Endodermal cell (in vitro differentiated cells): ENCODE results near the gene TRPM4. TPM values are rescaled to one million over a fixed set of nuclear protein-coding genes. Genes with fewer than 3 reads are reported as not detected.

Experiments used
- DNase-seq: peaks from one replicate; pipeline ENCODE4 v3.0.0-alpha.2; 2017
- H3K27ac ChIP-seq: 2 replicates; pipeline ENCODE4 v1.5.1; 2013; ENCODE audit warnings: mild to moderate bottlenecking, low read depth, low read length, moderate library complexity
- H3K27me3 ChIP-seq: 2 replicates; pipeline ENCODE4 v1.6.1; 2013; ENCODE audit warnings: mild to moderate bottlenecking, low read length, moderate library complexity; ENCODE audit not compliant: insufficient read depth, control insufficient read depth, poor library complexity, severe bottlenecking
- H3K36me3 ChIP-seq: 2 replicates; pipeline ENCODE4 v1.7.0; 2013; ENCODE audit warnings: mild to moderate bottlenecking, low read length, moderate library complexity; ENCODE audit not compliant: control insufficient read depth, insufficient read depth
- H3K4me1 ChIP-seq: one replicate; pipeline ENCODE4 v1.7.0; 2013; ENCODE audit warnings: low read length; ENCODE audit not compliant: control insufficient read depth, insufficient read depth
- H3K4me3 ChIP-seq: 2 replicates; pipeline ENCODE4 v1.5.1; 2013; ENCODE audit warnings: mild to moderate bottlenecking, low read length, moderate library complexity
- H3K9ac ChIP-seq: 2 replicates; pipeline ENCODE4 v1.6.1; 2013; ENCODE audit warnings: mild to moderate bottlenecking, low read length, moderate library complexity; ENCODE audit not compliant: poor library complexity, severe bottlenecking; ENCODE audit errors: extremely low read depth
- H3K9me3 ChIP-seq: 2 replicates; pipeline ENCODE4 v1.6.1; 2013; ENCODE audit warnings: mild to moderate bottlenecking, low read length, moderate library complexity; ENCODE audit not compliant: control insufficient read depth
- H3K27ac Mint-ChIP-seq: 2 replicates; pipeline ENCODE4 v1.8.0; 2020; ENCODE audit warnings: mixed read lengths
- H3K27me3 Mint-ChIP-seq: 2 replicates; pipeline ENCODE4 v1.8.0; 2021; ENCODE audit warnings: mild to moderate bottlenecking, mixed read lengths; ENCODE audit not compliant: insufficient read depth
- H3K36me3 Mint-ChIP-seq: 2 replicates; pipeline ENCODE4 v1.8.0; 2020; ENCODE audit warnings: low read depth, mixed read lengths
- H3K4me1 Mint-ChIP-seq: 2 replicates; pipeline ENCODE4 v1.8.0; 2020; ENCODE audit warnings: mixed read lengths
- H3K4me3 Mint-ChIP-seq: 2 replicates; pipeline ENCODE4 v1.8.0; 2020; ENCODE audit warnings: mild to moderate bottlenecking, moderate library complexity, mixed read lengths
- H3K9me3 Mint-ChIP-seq: 2 replicates; pipeline ENCODE4 v1.8.0; 2020; ENCODE audit warnings: mild to moderate bottlenecking, mixed read lengths
- CTCF ChIP-seq: fragments of 200-600 bp; sonication (generic); conservative IDR thresholded peaks from 2 replicates; pipeline ENCODE4 v1.5.0; 2021; ENCODE audit warnings: antibody characterized with exemption, mild to moderate bottlenecking
- WGBS, 2 experiments: methylation state at CpG; one replicate each; pipeline versions ENCODE4 v1.1.5 to v1.1.7; 2013; ENCODE audit warnings: missing lambda C conversion rate in 2 of 2, mixed read lengths in 1 of 2; ENCODE audit not compliant: insufficient coverage in 1 of 2, insufficient read length in 1 of 2; 5-methylcytosine and 5-hydroxymethylcytosine counted together
- total RNA-seq, 2 donors: library from RNA; stranded (reverse); fragmentation: NEBNext Ultra II Directional in 1 of 2; extraction: Animal tissue kit (Norgen Biotek cat#: 25700) in 1 of 2; gene quantifications; 2 replicates in 1 of 2; 3 replicates in 1 of 2; pipeline ENCODE4 v1.2.1, GENCODE V29; 2021

The TRPM4 gene
- total RNA-seq, 2 donors from 2014 or later: 22.0 to 33.3 TPM

- no peak overlapping the region for H3K9ac ChIP-seq
- Mint-ChIP-seq H3K27me3 (peaks cover 8% of the 10 kb centered on the region), H3K4me3 (no peak overlapping the region), H3K36me3 (peaks cover 12% of the 10 kb centered on the region), H3K27ac (no peak overlapping the region), H3K4me1 (no peaks in the 10 kb centered on the region), H3K9me3 (no peaks in the 10 kb centered on the region)
- no peaks in the 10 kb centered on the region for H3K4me1 ChIP-seq
- DNase-seq: no peak
- WGBS, 2 experiments: 84 to 86% methylated on average over 5 to 25 of the region's 25 CpGs
- no peaks in the 10 kb centered on the region for H3K9me3 ChIP-seq
- peaks cover 10% of the 10 kb centered on the region for H3K36me3 ChIP-seq
- TF ChIP-seq CTCF: no peak
- H3K27me3 ChIP-seq: no peaks in the 10 kb centered on the region
- no peak overlapping the region for H3K27ac ChIP-seq
- no peak overlapping the region for H3K4me3 ChIP-seq
Observed at GRCh38 chr19:49167857-49168409, 10.3 kb downstream of the TRPM4 start.

GRCh38 chr19:49168421-49168820 is 10.8 kb downstream of the TRPM4 start:
- H3K4me3 Mint-ChIP-seq: no peak overlapping the region

GRCh38 chr19:49173198-49173597 is 15.6 kb downstream of the TRPM4 start:
- Histone ChIP-seq H3K9me3 (no peaks in the 10 kb centered on the region), H3K27me3 (no peaks in the 10 kb centered on the region), H3K36me3 (peaks cover 18% of the 10 kb centered on the region), H3K27ac (no peak overlapping the region), H3K9ac (no peak overlapping the region), H3K4me1 (no peaks in the 10 kb centered on the region), H3K4me3 (no peak overlapping the region)
- no peaks in the 10 kb centered on the region for H3K9me3 Mint-ChIP-seq
- no peak overlapping the region for H3K4me3 Mint-ChIP-seq
- peaks cover 12% of the 10 kb centered on the region for H3K36me3 Mint-ChIP-seq
- no peak for DNase-seq
- no peaks in the 10 kb centered on the region for H3K4me1 Mint-ChIP-seq
- no peak for TF ChIP-seq CTCF
- WGBS, 2 experiments: 91 to 100% methylated on average over 1 to 2 of the region's 2 CpGs
- H3K27ac Mint-ChIP-seq: no peak overlapping the region
- no peaks in the 10 kb centered on the region for H3K27me3 Mint-ChIP-seq

More at GRCh38 chr19:49168421-49168820, 10.8 kb downstream of the TRPM4 start:
- Histone ChIP-seq H3K27ac (no peak overlapping the region), H3K9ac (no peak overlapping the region), H3K4me3 (no peak overlapping the region), H3K9me3 (no peaks in the 10 kb centered on the region), H3K36me3 (peaks cover 13% of the 10 kb centered on the region), H3K27me3 (no peaks in the 10 kb centered on the region), H3K4me1 (no peaks in the 10 kb centered on the region)
- H3K27ac Mint-ChIP-seq: no peak overlapping the region
- no peaks in the 10 kb centered on the region for H3K9me3 Mint-ChIP-seq
- WGBS, 2 experiments: 96 to 97% methylated on average over 16 to 23 of the region's 23 CpGs
- no peak for TF ChIP-seq CTCF
- H3K4me1 Mint-ChIP-seq: no peaks in the 10 kb centered on the region
- peaks cover 8% of the 10 kb centered on the region for H3K27me3 Mint-ChIP-seq
- H3K36me3 Mint-ChIP-seq: peaks cover 12% of the 10 kb centered on the region
- no peak for DNase-seq
